HepG2 (cell line): ENCODE measurements around the gene TMEM131L. TPM values are rescaled to one million over a fixed set of nuclear protein-coding genes. Genes with fewer than 3 reads are reported as not detected.

Experiments used
- ATAC-seq: fragments of 200-7000 bp; cut with Tn5 transposase; 3 replicates; pipeline ENCODE4 v1.9.1; 2020; ENCODE audit warnings: mild to moderate bottlenecking, moderate library complexity
- BruUV-seq: library from RNA; stranded (reverse); fragments of 400-500 nt; replicated peaks from 2 replicates; lab custom pipeline; 2021; lab: Mats Ljungman, UMichigan
- CTCF ChIA-PET: fragments of 300-600 bp; formaldehyde crosslinking; extraction: SDS; loops from one replicate; lab custom pipeline; 2021; ENCODE audit warnings: low total read pairs, inconsistent platforms, low intra/inter-chr PET ratio; lab: Yijun Ruan, JAX
- POLR2A ChIA-PET: fragments of 350-600 bp; sonication (Branson Sonifier 250); formaldehyde crosslinking; loops from one replicate; lab custom pipeline; 2020; ENCODE audit warnings: antibody characterized with exemption, inconsistent platforms; lab: Yijun Ruan, JAX
- DNase-seq: peaks from one replicate; pipeline ENCODE4 v3.0.0-alpha.2; 2015; ENCODE audit warnings: low spot score
- FAIRE-seq: peaks from 3 replicates; lab custom pipeline; 2011; peaks lifted over from hg19 to GRCh38; lab: Jason Lieb, UNC
- H2AFZ ChIP-seq: one replicate; pipeline ENCODE4 v1.6.1; 2011; ENCODE audit warnings: low read length, inconsistent platforms
- H3K27ac ChIP-seq: fragments of 300-600 bp; 3 replicates; pipeline ENCODE4 v1.8.0; 2011; ENCODE audit warnings: mixed run types, mild to moderate bottlenecking, mixed read lengths, low read length, inconsistent platforms; ENCODE audit not compliant: insufficient read depth; ENCODE audit errors: extremely low read length
- H3K27me3 ChIP-seq, 2 experiments: fragments of 200-600 bp in 1 of 2; 2 replicates in 1 of 2; 3 replicates in 1 of 2; pipeline versions ENCODE4 v1.6.0 to v1.8.0; 2011; ENCODE audit warnings: low read length in 2 of 2, mild to moderate bottlenecking in 2 of 2, moderate library complexity in 2 of 2, inconsistent platforms in 1 of 2; ENCODE audit not compliant: insufficient read depth in 2 of 2, control insufficient read depth in 1 of 2
- H3K36me3 ChIP-seq, 2 experiments: fragments of 200-600 bp in 1 of 2; replicated peaks in 1 of 2; 2 replicates in 1 of 2; 3 replicates in 1 of 2; pipeline versions ENCODE4 v1.5.1 to v1.8.0; 2011; ENCODE audit warnings: low read length in 2 of 2, inconsistent platforms in 1 of 2; ENCODE audit not compliant: insufficient read depth in 2 of 2, control insufficient read depth in 1 of 2
- H3K4me1 ChIP-seq: 2 replicates; pipeline ENCODE4 v1.5.1; 2012; ENCODE audit warnings: low read length, inconsistent platforms; ENCODE audit not compliant: insufficient read depth
- H3K4me2 ChIP-seq: 2 replicates; pipeline ENCODE4 v1.6.0; 2011; ENCODE audit warnings: low read depth, low read length, inconsistent platforms
- H3K4me3 ChIP-seq, 3 experiments: fragments of 200-600 bp in 1 of 3; sonication (generic), shearing (Covaris generic) in 1 of 3; replicated peaks in 1 of 3; 2 replicates each; pipeline ENCODE4 v1.5.1; 2011 to 2016; ENCODE audit warnings: low read length in 3 of 3, inconsistent platforms in 2 of 3, low read depth in 2 of 3, mild to moderate bottlenecking in 2 of 3, control low read depth in 1 of 3, mixed read lengths in 1 of 3; ENCODE audit not compliant: insufficient read depth in 1 of 3
- H3K79me2 ChIP-seq: one replicate; pipeline ENCODE4 v1.6.1; 2011; ENCODE audit warnings: low read length, inconsistent platforms; ENCODE audit not compliant: insufficient read depth
- H3K9ac ChIP-seq: 2 replicates; pipeline ENCODE4 v1.6.0; 2011; ENCODE audit warnings: mild to moderate bottlenecking, low read depth, low read length, inconsistent platforms; ENCODE audit not compliant: insufficient read depth
- H3K9me3 ChIP-seq: 2 replicates; pipeline ENCODE4 v1.5.1; 2012; ENCODE audit warnings: mild to moderate bottlenecking, low read length
- H4K20me1 ChIP-seq: 2 replicates; pipeline ENCODE4 v1.6.0; 2011; ENCODE audit warnings: inconsistent platforms, mild to moderate bottlenecking, low read length, moderate library complexity; ENCODE audit not compliant: insufficient read depth
- CEBPB ChIP-seq: IDR thresholded peaks from 2 replicates; pipeline ENCODE4 v1.6.1; 2011; ENCODE audit warnings: low read depth, low read length, improper control_type of control experiment, borderline replicate concordance
- FOXP1 ChIP-seq, 2 experiments: fragments of 450-650 bp in 1 of 2; IDR thresholded peaks; 2 replicates each; pipeline ENCODE4 v1.6.1; 2017 to 2018; ENCODE audit warnings: antibody characterized with exemption in 1 of 2
- RARA ChIP-seq: IDR thresholded peaks from 2 replicates; pipeline ENCODE4 v1.6.1; 2016; ENCODE audit warnings: missing genetic modification reagents, missing compliant biosample characterization
- SMAD3 ChIP-seq: sonication (generic); formaldehyde crosslinking; IDR thresholded peaks from 2 replicates; pipeline ENCODE4 v1.4.0; 2020; ENCODE audit warnings: missing genetic modification reagents
- ZBTB40 ChIP-seq, 2 experiments: fragments of 450-650 bp in 1 of 2; sonication (generic) in 1 of 2; formaldehyde crosslinking in 1 of 2; IDR thresholded peaks; 2 replicates each; pipeline versions ENCODE4 v1.6.1 to v1.8.0; 2016 to 2022; ENCODE audit warnings: antibody characterized with exemption in 1 of 2, mild to moderate bottlenecking in 1 of 2, missing genetic modification reagents in 1 of 2
- ZNF556 ChIP-seq: sonication (generic); formaldehyde crosslinking; IDR thresholded peaks from 2 replicates; pipeline ENCODE4 v1.4.0; 2020; ENCODE audit warnings: mild to moderate bottlenecking, missing genetic modification reagents, borderline replicate concordance
- ZNF768 ChIP-seq: sonication (generic); formaldehyde crosslinking; IDR thresholded peaks from 2 replicates; pipeline ENCODE4 v1.4.0; 2020; ENCODE audit warnings: missing genetic modification reagents
- WGBS: methylation state at CpG from one replicate; pipeline ENCODE4 v1.1.6; 2017; ENCODE audit warnings: low lambda C conversion rate; 5-methylcytosine and 5-hydroxymethylcytosine counted together
- in situ Hi-C: cut with HindIII; loops from 2 replicates; pipeline ENCODE4 v1.10.0; 2017; ENCODE audit warnings: low pct_unique_long_range_greater_than_20kb; ENCODE audit not compliant: extremely low pct_ligation_motif_present
- intact Hi-C: fragments of 100-400 bp; cut with micrococcal nuclease; formaldehyde crosslinking; loops from one replicate; pipeline ENCODE4 v1.10.0; 2022; ENCODE audit not compliant: unreplicated experiment
- polyA plus RNA-seq, 8 experiments: library from polyadenylated mRNA; depleted of rRNA in 3 of 8; stranded (reverse) in 7 of 8; unstranded in 1 of 8; fragments of >200 nt; fragmentation: Illumina TruSeq in 4 of 8; extraction: Trizol in 4 of 8; gene quantifications; 2 replicates each; pipeline versions ENCODE4 v1.2.1 to v1.2.3, GENCODE V29; 2011 to 2016; ENCODE audit warnings: low read depth in 4 of 8, missing spikeins in 1 of 8, mixed read lengths in 1 of 8; ENCODE audit not compliant: insufficient read depth in 1 of 8
- total RNA-seq, 5 experiments: library from RNA; depleted of rRNA; stranded (reverse); fragments of >200 nt; fragmentation: Illumina TruSeq; extraction: Trizol; gene quantifications; 2 replicates each; pipeline ENCODE4 v1.2.3, GENCODE V29; 2016; ENCODE audit warnings: low read depth in 1 of 5

TMEM131L gene
- total and polyA plus RNA-seq, 2 of the 13 experiments (the other 11 are each of a cell fraction or from before 2014, with no cell fraction given), result 2.2 to 4.5 TPM

- CTCF ChIA-PET, result no interaction called here
- intact Hi-C loops, result no loop called here
- H3K4me1 ChIP-seq, result peaks cover 27% of the 10 kb centered on the region
- DNase-seq, result no peak
- TF ChIP-seq ZBTB40 (IDR thresholded peaks at IDR 0.05) (no peak), ZBTB40 (CRISPR knock-in tag; IDR thresholded peaks at IDR 0.05) (no peak), ZNF768 (CRISPR knock-in tag) (peak; percentile 59; the same call in 1 of the 2 replicates), RARA (CRISPR knock-in tag) (peak; percentile 49; the same call in 1 of the 2 replicates), ZNF556 (CRISPR knock-in tag) (no peak), SMAD3 (CRISPR knock-in tag) (no peak), FOXP1 (IDR thresholded peaks at IDR 0.05) (no peak), FOXP1 (CRISPR knock-in tag; IDR thresholded peaks at IDR 0.05) (0 out of 2 replicates have a peak, but pooled peaks have one; percentile 8), CEBPB (peak; percentile 30)
- TF ChIP-seq, all 625 proteins: peak for 4
- no TSS peak for BruUV-seq
- Histone ChIP-seq H4K20me1 (no peaks in the 10 kb centered on the region), H3K27ac (no peak overlapping the region), H2AFZ (no peak overlapping the region), H3K4me3 (no peak overlapping the region), H3K79me2 (no peaks in the 10 kb centered on the region), H3K27me3 (no peaks in the 10 kb centered on the region), H3K9ac (no peak overlapping the region), H3K4me2 (no peak overlapping the region), H3K36me3 (no peaks in the 10 kb centered on the region), H3K9me3 (no peaks in the 10 kb centered on the region)
- FAIRE-seq (no peak), ATAC-seq (no peak)
- in situ Hi-C loops, result no loop called here
- POLR2A ChIA-PET, result interaction anchor here (2.9 kb wide), 1 partner anchor 13 kb away, joined by 13 read pairs; the partner anchor contains the start of gene TMEM131L
- 12% methylated on average over 8 of the region's 8 CpGs for WGBS
Measured at GRCh38 chr4:153453402-153453801, 12.8 kb upstream of the TMEM131L start.
